GM12892 (cell line): ENCODE measurements around the gene CX3CR1.
"Not testable (repeated sequence)": the region's sequence is repeated elsewhere in the genome, so short reads cannot be mapped to it uniquely, and the experiment has no call there.

Source experiments
- POLR2A ChIP-seq: IDR thresholded peaks from 2 replicates; pipeline ENCODE4 v1.6.1; 2011; ENCODE audit warnings: low read depth, low read length, control low read depth
- POLR2AphosphoS5 ChIP-seq: IDR thresholded peaks from 2 replicates; pipeline ENCODE4 v1.6.1; 2011; ENCODE audit warnings: low read depth, low read length, control low read depth
- TAF1 ChIP-seq: IDR thresholded peaks from 2 replicates; pipeline ENCODE4 v1.6.1; 2011; ENCODE audit warnings: low read depth, mild to moderate bottlenecking, control low read depth, low read length, borderline replicate concordance

DNA sequence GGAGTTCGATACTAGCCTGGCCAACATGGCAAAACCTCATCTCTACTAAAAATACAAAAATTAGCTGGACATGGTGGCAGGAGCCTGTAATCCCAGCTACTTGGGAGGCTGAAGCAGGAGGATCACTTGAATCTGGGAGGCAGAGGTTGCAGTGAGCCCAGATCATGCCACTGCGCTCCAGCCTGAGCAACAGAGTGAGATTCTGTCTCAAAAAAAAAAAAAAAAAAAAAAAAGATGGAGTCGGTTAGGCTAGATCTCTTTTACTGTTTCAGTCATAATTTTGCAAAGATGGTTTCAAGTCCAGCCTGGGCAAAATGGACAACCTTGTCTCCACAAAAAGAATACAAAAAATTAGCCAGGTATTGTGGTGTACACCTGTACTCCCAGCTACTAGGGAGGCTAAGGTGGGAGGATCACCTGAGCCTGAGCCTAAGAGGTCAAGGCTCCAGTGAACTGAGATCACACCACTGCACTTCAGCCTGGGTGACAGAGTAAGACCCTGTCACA, 42.4 kb upstream of the CX3CR1 start:
- TF ChIP-seq POLR2AphosphoS5, POLR2A, TAF1: not testable (repeated sequence)
